Left cardiac atrium (tissue), 4 donors: ENCODE measurements around the gene PITX1. TPM values are rescaled to one million over a fixed set of nuclear protein-coding genes. Genes with fewer than 3 reads are reported as not detected.

Experiments
- ATAC-seq, 2 donors: fragments of 200-7000 bp; cut with Tn5 transposase; one replicate each; pipeline ENCODE4 v1.9.1; 2020; ENCODE audit warnings: mild to moderate bottlenecking in 2 of 2, moderate library complexity in 2 of 2
- DNase-seq: peaks from one replicate; pipeline ENCODE4 v3.0.0-alpha.2; 2020
- intact Hi-C, 2 donors: fragments of 100-400 bp; cut with DNase I; formaldehyde crosslinking; loops; one replicate each; pipeline versions ENCODE4 v1.14.1 to v1.15.1; 2022 to 2023
- total RNA-seq, 2 donors: library from RNA; stranded (reverse); fragmentation: NEBNext Ultra II Directional; extraction: Animal tissue kit (Norgen Biotek cat#: 25700); gene quantifications; one replicate each; pipeline ENCODE4 v1.2.1, GENCODE V29; 2021
- donor health status: DM: no; HTN: yes; CAD: no.
- donor health status: DM: no; HTN: yes; CAD: no; lungs with severe emphysema.
- donor health status: DM: yes; HTN: yes; CAD: no.
- donor health status: Dilated cardiomyopathy.

The PITX1 gene
- total RNA-seq, 2 donors from 2014 or later: not detected

GRCh38 chr5:135031813-135032694 is 2.0 kb downstream of the PITX1 start:
- ATAC-seq: no peak
- DNase-seq: no peak
- intact Hi-C loops: no loop called here

- DNase-seq (no peak), ATAC-seq (no peak)
These were observed 2.8 kb downstream of the PITX1 start for GRCh38 chr5:135030956-135031812.

DNA sequence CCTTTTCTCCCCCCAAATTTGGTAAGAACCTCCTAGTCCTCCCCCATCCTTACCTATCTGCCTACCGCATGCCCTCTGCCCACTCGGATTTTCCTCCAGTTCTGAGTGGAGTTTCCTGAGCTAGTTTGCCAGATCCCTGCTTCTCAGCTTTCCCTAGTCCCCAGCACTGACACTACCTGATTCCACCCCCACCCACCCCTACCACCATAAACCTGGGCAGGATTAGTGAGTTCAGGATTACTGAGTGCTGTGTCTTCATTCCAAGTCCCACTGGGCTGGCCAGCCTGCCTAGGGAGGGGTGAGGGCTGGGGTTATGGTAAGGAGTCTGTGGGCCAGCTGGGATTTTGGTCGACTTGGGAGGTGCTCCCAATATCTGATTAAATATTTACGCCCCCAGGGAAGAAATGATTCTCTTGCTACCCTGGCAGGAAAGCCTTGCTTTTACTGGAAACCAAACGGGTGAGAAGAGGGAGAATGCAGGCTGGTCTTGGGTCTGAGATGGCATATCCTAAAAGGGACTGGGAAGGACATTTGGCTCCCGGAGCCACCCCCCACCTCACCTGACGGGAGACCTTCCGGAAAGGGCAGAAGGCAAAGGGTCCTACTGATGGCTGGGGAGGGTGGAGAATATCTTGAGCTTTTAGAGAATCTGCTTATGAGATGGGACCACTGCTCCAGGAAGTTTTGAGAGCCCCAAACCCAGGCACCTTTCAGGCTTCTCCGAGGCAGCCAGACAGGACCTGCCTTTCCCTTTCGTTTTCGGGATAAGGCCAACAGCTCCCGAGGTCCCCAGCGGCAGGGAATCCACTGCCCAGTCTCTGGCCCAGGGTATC is 3.7 kb downstream of the PITX1 start:
- DNase-seq: no peak
- no peak for ATAC-seq
- intact Hi-C loops: no loop called here

More at GRCh38 chr5:135030956-135031812, 2.8 kb downstream of the PITX1 start:
- intact Hi-C loops: no loop called here

- DNase-seq (no peak), ATAC-seq (no peak)
- intact Hi-C loops: no loop called here
These were observed 4.4 kb downstream of the PITX1 start for GRCh38 chr5:135029477-135030122.

GRCh38 chr5:135028791-135029476 is 5.1 kb downstream of the PITX1 start:
- intact Hi-C loops: no loop called here
- no peak for ATAC-seq
- no peak for DNase-seq

DNA sequence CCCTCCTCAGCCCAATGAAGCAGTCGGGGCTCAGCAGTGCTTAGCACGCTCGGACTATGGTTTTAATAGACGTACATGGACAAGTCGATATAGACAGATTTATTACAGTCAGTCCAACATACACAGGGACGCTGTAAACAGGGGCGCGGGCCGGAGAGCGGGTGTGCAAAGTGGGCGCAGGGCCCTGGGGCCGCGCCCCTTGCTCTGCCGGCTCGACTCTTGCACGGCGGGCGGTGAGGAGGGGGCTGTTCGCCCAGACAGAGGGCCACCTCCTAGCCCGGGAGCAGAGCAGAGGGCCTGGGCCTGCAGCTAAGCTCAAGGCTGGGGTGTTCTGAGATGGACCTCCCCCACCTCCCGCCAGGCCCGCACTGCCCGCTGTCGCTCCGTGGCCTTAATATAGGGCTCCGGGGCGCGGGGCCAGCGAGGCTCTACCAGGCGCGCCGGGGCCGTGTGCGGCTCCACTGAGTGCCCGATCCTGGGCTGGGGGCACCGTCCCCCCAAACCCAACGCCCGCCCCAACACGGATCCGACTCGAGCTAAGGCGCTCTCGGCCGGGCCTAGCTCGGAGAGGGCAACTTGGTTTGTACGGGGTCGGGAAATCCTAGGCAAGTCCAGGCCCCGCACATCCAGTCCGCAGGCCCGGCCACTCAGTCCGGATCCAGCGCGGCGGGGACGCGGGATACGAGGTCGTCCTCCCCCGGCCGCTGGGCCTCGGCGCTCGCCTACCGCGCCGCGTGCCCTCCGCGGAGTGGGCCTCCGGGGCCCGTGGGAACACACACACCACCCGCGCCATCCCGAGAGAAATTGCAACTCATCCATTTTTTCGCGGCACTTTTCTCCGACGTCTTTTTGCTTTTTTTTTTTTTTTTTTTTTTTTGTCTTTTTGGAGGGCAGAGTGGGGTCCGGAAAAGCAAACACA is 6.1 kb downstream of the PITX1 start:
- intact Hi-C loops: no loop called here
- no peak for DNase-seq

DNA sequence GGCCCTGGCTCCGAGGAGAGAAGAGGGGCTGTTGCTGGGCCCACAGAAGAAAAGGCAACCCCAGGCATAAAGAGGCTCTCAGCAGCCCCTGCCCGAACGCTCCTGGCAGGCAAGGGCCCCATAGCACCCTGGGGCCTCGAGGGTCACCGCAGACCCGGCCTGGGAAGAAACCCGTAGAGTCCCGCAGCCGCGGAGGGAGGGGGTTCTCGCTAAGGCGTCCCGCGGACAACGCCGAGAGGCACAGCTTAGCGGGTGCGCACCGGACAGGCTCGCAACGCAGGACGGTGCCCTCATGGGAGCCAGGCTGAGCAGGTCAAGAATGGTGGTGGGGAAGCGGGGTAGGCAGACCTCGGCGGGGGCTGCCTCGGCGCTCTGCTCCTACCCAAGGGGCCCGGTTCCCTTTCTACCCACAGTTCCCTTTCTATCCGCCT is 6.7 kb downstream of the PITX1 start:
- no peak for DNase-seq
- no peak for ATAC-seq
- intact Hi-C loops: no loop called here

More for the DNA sequence above, 6.1 kb downstream of the PITX1 start:
- ATAC-seq: no peak

DNA sequence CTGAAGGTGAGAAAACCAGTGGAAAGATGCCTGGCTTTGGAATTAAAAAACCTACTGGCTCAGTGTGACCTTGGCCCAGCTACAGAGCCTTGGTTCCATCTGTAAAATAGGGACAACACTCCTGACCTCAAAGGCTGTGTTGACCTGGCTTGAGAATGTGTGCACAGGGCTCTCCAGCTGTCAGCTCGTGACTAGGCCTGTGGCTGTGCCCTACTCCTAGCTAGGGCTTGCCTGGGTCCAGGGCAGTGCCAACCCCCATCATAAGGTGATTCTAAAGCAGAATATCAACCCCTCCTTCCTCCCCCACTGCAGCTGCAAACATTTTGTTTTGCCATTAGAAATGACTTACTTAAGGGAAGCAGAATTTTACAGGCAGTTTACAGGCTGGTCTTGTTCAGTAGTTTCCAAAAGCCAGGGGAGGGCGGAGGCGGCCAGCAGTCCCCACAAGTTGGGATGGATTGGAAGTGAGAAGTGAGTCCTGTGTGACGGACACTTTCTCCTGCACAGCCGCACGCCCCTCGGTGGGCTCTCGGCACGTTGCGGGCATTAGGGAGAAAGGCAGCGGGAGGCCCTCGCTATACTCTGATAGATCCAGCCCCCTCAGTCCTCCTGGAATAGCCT is 7.3 kb downstream of the PITX1 start:
- DNase-seq: no peak
- intact Hi-C loops: no loop called here
- ATAC-seq: no peak

GRCh38 chr5:135025730-135026644 is 8.0 kb downstream of the PITX1 start:
- ATAC-seq: no peak
- DNase-seq: no peak
- intact Hi-C loops: no loop called here

GRCh38 chr5:135024956-135025729 is 8.9 kb downstream of the PITX1 start:
- no peak for ATAC-seq
- intact Hi-C loops: no loop called here
- DNase-seq: no peak

DNA sequence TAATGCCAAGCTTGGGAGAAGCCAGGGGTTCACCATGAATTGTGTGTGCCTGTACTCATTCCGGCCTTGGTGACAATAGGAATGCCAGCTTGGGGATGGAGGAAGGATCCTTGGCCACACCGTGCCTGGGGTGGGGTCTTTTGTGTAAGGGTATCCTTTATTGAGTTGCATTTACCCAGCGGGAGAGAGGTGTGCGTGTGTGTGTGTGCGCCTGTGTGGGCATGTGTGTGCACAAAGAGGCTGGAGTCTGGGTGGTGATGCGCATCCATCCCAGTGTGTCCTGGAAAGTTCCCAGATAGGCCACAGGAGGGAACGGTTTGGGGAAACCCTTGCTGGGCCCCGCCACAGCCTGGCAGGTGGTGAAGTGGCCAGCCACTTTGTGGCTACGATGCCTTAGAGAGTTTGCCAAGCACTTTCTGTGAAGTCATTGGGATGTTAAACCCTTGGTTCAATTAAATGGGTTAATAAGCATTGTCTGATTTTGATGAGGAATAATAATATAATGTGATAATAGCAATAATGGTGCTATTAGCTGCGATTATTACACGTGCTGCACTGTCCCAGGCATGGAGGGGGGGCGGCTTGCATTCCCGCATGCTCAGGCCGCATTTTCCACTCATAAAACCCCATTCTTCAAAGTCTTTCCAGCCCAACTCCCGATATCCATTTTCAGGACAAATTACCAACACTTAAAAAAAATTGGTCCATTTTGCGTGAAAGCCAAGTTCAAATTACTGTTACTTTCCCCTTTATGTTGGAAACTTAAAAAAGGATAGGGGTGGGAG is 13.7 kb downstream of the PITX1 start:
- ATAC-seq: no peak
- DNase-seq: no peak
- intact Hi-C loops: no loop called here

- ATAC-seq (no peak), DNase-seq (no peak)
- intact Hi-C loops: no loop called here
These were observed 14.7 kb downstream of the PITX1 start for GRCh38 chr5:135019314-135019713.

GRCh38 chr5:135018457-135018856 is 15.6 kb downstream of the PITX1 start:
- no peak for DNase-seq
- ATAC-seq: no peak
- intact Hi-C loops: no loop called here

DNA sequence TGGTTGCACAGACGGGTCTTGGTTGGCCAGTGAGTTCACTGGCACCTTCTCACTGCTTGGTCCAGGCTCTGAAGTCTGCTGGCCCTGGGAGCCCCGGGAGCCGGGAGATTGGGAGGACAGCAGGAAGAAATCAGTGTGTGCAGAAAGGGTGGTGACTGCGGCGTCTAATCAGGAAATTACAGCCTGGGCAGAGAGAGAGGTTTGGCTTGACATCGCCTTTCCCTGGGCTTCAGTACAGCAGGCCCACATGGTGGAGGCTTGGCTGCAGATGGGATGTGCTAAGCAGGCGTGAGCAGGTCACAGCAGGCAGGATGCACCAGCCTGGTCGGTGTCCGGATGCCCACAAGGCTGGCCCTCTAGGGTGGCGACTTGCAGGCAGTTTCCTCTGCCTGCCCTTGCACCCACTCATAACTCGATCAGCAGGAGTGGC is 17.2 kb downstream of the PITX1 start:
- DNase-seq (no peak), ATAC-seq (peak in 1 of 2 donors; percentile 16)
- intact Hi-C loops: no loop called here
